H1 (cell line): ENCODE measurements around the gene TSPAN32.

Experiments used
- ATF3 ChIP-seq: IDR thresholded peaks from 2 replicates; pipeline ENCODE4 v1.6.1; 2011; ENCODE audit warnings: low read depth, mild to moderate bottlenecking, low read length; ENCODE audit not compliant: insufficient read depth
- CBX5 ChIP-seq: fragments of 300-800, 300-1000 bp; sonication (generic); IDR thresholded peaks from 2 replicates; pipeline ENCODE4 v1.7.1; 2016; ENCODE audit warnings: antibody characterized with exemption, low read length, low read depth
- CEBPB ChIP-seq: IDR thresholded peaks from 2 replicates; pipeline ENCODE4 v1.6.1; 2012; ENCODE audit warnings: low read depth, low read length
- CTCF ChIP-seq, 3 experiments: IDR thresholded peaks; 1 replicate in 2 of 3; 2 replicates in 1 of 3; pipeline versions ENCODE4 v1.5.1 to v1.6.1; 2011; ENCODE audit warnings: low read length in 3 of 3, mild to moderate bottlenecking in 3 of 3, inconsistent platforms in 2 of 3, low read depth in 1 of 3, moderate library complexity in 1 of 3; ENCODE audit not compliant: insufficient read depth in 1 of 3; ENCODE audit errors: control extremely low read depth in 1 of 3
- EZH2 ChIP-seq: fragments of 200-600 bp; sonication (generic); IDR thresholded peaks from 2 replicates; pipeline ENCODE4 v1.7.1; 2012; ENCODE audit warnings: low read depth, mild to moderate bottlenecking, moderate library complexity, low read length, inconsistent platforms; ENCODE audit not compliant: severe bottlenecking
- MAX ChIP-seq: IDR thresholded peaks from 2 replicates; pipeline ENCODE4 v1.6.1; 2012; ENCODE audit warnings: inconsistent platforms
- NRF1 ChIP-seq: IDR thresholded peaks from 2 replicates; pipeline ENCODE4 v1.6.1; 2011; ENCODE audit warnings: mild to moderate bottlenecking, low read depth, low read length, improper control_type of control experiment
- POLR2A ChIP-seq, 2 experiments: IDR thresholded peaks; 1 replicate in 1 of 2; 2 replicates in 1 of 2; pipeline ENCODE4 v1.6.1; 2011; ENCODE audit warnings: low read depth in 2 of 2, low read length in 2 of 2, mild to moderate bottlenecking in 2 of 2; ENCODE audit errors: control extremely low read depth in 1 of 2
- POLR2AphosphoS5 ChIP-seq: IDR thresholded peaks from 2 replicates; pipeline ENCODE4 v1.6.1; 2011; ENCODE audit warnings: low read depth, low read length
- SIN3A ChIP-seq, 2 experiments: IDR thresholded peaks in 1 of 2; conservative IDR thresholded peaks in 1 of 2; 2 replicates each; pipeline ENCODE4 v1.6.1; 2011 to 2012; ENCODE audit warnings: low read length in 2 of 2, improper control_type of control experiment in 1 of 2, low read depth in 1 of 2, mild to moderate bottlenecking in 1 of 2
- USF2 ChIP-seq: IDR thresholded peaks from 2 replicates; pipeline ENCODE4 v1.6.1; 2011; ENCODE audit warnings: low read length, improper control_type of control experiment

- no peak for TF ChIP-seq CBX5
- no peak for TF ChIP-seq CTCF (IDR thresholded peaks at IDR 0.05; ENCODE audit: control extremely low read depth in 1 of 3, insufficient read depth in 1 of 3, low read depth in 1 of 3, low read length in 3 of 3)
- no peak for TF ChIP-seq NRF1
- no peak for TF ChIP-seq EZH2
- TF ChIP-seq CEBPB, result no peak
- TF ChIP-seq POLR2A (IDR thresholded peaks at IDR 0.05; ENCODE audit: control extremely low read depth in 1 of 2, low read depth in 2 of 2, low read length in 2 of 2), result no peak
- TF ChIP-seq USF2, result no peak
- no peak for TF ChIP-seq MAX
- no peak for TF ChIP-seq ATF3
- no peak for TF ChIP-seq POLR2AphosphoS5
- TF ChIP-seq SIN3A (conservative IDR thresholded peaks at IDR 0.05 in 1 of 2, IDR thresholded peaks at IDR 0.05 in 1 of 2; ENCODE audit: low read depth in 1 of 2, low read length in 2 of 2), result no peak
These were observed 8.3 kb upstream of the TSPAN32 start for GRCh38 chr11:2293531-2293971.
